Fibroblast of skin of back (primary cell): Measurements from ENCODE around the gene ARHGAP12.

Experiments
- DNase-seq: peaks from one replicate; pipeline ENCODE4 v3.0.0-alpha.2; 2013

ARHGAP12 gene

DNA sequence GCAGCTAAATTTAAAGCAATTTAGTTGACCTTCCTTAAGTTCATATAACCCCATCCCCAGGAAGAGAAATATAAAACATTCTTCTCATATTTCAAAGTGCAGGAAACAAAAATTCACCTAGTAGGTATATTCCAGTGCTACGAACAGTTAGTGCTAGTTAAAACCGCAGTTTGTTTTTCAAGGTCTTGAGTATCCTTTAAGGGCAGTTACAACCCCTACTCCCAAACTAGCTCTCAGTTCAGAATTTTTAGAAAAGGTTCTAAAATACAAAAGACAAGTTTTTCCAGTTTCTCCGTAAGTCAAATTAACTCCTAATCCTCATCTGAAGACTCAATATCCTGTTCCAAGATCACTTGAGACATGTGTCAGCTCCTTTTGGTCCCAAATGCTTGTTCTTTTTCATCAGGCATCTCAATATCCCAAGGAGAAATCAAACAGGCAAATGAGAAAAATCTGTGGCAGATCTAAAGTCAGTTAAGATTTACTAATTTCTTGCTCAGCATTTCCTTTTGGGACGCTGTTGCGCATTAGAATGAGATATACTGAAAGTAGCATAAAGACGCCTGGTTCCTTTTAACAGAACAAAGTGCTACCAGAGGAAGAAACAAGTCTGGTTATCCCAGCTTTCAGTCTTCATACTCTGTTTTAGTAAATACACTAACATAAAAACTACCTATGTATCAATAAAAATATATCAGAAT is 51.8 kb downstream of the ARHGAP12 start:
- no peak for DNase-seq

DNA sequence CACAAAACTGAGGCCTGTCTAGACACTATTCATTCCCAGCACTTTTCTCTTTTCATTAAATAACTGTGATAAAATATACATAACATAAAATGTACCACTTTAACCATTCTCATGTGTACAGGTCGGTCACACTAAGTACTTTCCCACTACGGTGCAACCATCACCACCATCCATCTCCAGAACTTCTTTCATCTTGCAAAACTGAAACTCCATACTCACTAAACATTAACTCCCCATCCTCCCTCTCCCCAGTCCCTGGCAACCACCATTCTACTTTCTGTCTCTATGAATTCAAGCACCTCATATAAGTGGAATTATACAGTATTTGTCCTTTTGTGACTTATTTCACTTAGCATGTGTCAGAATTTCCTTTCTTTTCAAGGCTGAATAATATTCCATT is 53.0 kb downstream of the ARHGAP12 start:
- DNase-seq = no peak

DNA sequence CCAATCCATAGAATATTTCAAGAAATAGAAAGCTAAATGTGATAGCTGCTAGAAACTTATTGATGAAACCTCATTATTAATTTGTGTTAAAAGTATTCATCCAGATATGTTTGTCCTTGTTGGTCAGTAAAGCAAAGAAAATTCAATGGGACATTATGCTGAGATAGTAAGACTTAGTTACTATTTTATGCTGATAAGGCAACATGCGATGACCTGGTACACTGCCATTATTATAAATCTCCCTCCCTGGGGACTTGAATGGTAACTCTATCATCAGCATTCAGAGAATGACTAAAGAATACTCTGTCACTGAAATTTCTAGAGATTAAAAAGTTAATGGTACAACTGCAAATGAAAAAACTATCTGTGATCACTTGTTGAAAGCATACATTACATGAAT is 54.9 kb downstream of the ARHGAP12 start:
- DNase-seq = peak; percentile 18

DNA sequence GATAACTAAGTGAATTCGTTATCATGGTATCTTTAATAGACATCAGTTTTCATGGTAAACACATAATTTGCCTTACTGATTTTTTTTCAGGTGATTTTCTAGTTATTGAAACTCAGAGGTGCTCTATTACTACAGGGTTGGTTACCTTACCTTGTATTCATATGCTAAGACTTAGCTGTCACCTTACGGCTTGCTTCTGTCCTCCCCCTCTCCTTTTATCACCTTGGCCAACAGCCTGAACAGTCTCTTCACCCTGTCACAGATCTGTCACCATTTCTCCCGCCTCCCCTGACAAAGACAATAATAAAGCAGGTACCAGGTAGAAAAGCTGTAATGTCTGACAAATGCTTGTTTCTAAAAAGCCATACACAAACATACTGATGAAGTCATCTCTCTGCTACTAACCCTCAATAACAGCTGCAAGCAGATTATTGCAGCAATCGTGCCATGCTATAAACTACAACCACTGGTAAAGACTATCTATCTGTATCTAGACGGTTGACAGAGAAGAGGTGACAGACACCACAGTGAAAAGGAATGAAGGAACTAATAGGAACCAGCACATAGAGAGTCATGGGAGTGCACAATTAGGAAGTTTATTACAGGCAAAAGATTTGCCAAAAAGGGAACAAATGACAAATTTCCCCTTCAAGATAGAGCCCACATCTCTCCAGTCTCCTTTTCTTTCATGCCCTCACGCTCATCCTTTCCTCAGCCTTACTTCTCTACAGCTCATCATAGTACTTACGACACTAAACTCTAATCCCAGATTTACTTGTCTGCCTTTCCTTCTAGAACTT is 57.2 kb downstream of the ARHGAP12 start:
- no peak for DNase-seq

DNA sequence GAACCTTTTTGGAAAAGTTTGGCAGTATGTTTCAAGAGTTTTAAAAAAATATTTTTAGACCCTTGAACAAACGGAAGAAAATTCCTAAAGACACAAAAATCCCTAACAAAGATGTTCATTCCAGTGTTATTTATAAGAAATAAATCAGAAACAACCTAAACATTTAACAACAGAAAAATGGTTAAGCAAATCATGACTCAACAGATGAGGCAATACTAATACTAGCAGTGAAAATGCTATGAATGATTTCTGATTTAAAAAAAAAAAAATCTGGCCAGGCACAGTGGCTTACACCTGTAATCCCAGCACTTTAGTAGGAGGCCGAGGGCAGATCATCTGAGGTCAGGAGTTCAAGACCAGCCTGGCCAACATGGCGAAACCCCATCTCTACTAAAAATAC is 61.0 kb downstream of the ARHGAP12 start:
- peak; percentile 12 for DNase-seq

DNA sequence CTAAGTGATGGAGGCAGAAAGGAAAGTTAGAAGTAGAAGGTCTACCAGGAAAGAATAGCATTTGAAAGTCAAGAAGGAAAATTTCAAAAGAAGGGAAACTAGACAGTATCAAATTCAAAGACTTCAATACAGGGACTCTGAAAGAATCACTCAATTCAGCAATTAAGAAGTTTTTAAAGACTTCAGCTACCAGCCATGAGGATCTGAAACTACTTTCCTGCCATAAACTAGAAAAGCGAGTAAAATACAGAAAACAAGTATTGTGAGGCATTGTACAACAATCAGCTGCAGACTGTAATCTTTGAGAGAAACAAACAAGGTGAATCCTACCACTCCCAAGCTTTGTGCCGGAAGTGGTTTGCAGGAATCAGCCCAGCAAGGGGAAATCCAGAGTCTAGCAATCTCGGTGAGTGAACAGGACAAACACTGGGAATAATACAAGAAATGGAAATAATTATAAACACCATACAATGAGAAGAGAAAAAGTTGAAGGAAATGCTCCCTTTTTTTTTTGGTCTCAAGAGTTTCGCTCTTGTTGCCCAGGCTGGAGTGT is 62.4 kb downstream of the ARHGAP12 start:
- DNase-seq = no peak

DNA sequence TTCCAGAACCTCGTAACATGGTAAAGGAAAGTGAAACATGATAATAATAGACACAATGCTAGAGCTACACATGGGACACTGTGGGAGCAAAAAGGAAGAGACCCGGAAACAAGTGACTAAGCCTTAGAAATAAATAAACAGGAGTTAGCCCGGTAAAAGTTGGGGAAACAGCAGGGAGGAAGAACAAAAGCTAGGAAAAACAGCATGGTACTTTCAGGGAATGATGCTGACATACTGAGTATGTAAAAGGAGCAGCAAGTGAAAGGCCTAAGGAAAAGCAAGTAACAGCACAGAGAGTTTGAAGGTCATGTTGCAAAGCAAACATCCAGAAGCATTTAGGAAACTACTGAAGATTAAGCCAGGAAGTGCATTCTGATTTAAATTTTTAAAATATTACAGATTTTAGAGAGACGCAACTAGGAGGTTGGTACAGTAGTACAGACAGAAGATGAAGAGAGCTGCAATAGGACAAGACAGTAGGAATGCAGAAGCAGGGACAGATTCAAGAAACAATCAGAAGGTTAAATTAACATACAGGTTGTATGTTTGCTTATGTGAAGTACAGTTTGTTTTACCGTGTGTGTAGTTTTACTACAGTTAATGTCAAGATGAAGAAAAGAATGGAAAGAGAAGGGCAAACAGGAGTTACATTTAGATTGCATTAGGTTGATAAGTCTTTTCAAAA is 63.7 kb downstream of the ARHGAP12 start:
- peak; percentile 29 for DNase-seq

DNA sequence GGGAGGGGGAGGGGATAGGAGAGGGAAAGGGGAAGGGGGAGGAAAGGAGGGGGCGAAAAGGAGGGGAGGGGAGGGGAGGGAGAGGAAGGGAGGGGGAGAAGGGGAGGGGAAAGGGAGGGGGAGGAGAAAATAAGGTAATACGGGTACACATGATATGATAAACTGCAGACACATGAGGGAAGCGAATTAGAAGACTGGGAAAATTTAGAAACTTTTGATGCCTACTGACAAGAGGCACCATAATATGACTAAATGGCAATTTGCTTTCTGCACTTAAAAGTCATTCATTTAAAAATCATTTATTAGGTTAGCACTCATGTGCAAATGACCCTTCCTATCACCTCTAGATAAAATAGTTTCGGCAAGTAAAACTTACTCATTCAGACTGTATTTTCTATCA is 73.6 kb downstream of the ARHGAP12 start:
- DNase-seq = no peak

DNA sequence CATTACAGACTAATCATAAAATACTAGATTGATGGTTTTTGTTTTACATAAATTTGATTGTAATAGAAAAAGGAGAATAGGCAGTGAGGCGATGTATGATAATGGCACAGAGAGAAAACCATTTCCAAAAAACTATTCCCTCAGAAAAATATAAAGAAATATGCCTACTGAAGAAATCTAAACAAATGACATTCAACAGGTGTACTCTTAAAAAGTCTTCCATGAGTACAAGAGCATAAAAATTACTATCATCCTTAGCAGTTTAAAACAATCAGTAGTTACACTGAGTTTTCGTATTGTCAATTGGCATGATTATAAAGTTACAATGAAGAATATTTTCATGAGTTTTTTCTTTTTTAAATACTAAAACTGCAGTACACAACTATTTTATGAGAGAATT is 75.0 kb downstream of the ARHGAP12 start:
- DNase-seq = no peak

DNA sequence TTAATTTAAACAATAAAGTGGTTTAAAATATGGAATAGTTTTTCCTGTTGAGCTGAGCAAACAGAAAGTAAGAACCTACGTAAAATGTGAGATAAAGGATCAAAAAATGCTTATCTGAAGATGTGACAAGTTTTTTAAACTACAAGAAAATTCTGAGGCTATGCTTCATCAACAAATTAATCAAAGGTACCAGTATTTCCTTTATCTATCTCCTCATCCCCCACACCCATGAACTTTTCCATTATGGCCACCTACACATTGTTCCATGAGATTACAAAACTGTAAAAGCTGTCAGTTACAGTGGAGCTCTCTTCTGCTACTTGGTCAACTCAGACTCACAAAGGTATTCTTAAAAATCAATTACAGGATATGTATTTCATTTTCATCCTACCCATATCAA is 77.4 kb downstream of the ARHGAP12 start:
- DNase-seq = no peak

DNA sequence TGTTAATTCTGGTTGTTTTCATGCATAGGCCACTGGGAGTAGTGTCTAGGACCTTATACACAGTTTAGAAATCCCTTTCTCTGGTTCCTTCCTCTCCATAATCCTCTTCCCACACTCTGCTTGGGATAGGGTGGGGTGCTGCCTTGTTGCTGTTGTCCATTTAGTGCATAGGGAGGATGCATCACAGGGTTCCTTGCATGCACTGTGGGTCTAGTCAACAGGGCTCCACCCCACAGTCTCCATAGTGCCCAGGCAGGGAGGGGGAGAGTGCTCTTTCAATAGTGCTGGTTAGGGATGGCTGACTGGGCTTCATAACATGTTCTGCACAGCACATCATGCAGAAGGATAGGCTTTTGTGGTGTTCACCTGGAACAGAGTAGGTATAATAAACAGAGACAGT is 81.1 kb downstream of the ARHGAP12 start:
- DNase-seq = no peak

DNA sequence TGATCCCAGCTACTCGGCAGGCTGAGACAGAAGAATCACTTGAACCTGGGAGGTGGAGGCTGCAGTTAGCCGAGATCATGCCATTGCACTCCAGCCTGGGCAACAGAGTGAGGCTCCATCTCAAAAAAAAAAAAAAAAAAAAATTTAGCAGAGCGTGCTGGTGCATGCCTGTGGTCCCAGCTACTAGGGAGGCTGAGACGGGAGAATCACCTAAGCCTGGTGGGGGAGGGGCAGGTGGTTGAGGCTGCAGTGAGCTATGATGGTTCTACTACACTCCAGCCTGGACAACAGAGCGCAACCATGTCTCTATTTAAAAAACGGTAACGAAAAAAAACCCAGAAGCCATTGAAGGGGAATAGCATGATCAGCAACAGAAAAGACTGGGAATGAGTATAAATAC is 89.9 kb downstream of the ARHGAP12 start:
- no peak for DNase-seq

DNA sequence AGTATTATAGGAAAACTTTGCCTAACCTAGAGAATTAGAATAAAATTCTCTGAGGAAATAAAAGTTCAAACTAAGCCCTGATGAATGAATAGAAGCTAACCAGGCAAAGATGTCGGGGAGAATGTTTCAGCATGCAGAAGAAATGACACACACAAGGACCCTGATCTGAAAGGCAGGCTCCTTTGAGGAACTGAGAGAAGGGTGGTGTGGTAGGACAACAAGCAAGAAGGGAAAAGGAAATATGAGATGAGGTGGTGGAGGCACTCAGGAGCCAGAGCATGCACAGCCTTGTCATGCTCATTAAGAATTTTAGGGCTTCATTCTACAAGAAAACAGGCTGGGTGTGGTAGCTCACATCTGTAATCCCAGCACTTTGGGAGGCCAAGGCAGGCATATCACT is 90.6 kb downstream of the ARHGAP12 start:
- no peak for DNase-seq

DNA sequence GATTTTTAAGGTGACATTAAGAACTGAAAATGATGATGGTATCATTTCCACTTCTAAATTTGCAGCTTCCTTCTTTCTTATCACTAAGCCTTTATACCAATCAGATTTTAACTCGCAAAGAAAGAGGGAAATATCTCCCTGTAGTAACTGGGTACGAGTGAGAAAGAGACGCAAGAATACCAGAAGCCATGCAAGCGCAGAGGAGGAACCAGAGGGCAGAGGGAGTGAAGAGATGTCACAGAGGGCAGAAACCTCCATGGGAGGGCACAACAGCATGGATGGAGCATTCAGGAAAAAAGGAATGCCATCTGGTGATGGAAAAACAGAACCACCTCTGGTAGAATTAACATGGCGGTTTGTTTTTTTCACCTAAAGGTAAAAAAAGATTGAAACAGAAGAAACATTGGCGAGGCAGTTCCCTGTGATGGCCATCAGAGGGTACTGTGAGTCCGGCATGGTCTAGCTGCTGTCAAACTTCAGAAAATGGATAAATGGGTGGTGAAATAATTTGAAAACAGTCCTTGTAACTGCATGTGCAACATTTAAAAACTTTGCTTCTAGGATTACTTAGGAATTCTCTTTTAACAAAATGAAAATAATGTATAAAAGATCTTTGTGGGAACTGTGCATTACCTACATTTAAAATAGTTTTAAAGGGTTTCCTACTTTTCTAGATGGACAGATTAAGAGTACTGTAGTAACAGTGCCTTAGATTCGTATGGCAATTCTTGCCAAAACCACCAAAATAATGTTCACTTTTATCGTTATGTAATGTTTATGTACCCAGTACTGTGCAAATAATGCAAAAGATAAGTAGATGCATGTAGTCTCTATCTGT is 91.8 kb downstream of the ARHGAP12 start:
- DNase-seq = peak; percentile 29

DNA sequence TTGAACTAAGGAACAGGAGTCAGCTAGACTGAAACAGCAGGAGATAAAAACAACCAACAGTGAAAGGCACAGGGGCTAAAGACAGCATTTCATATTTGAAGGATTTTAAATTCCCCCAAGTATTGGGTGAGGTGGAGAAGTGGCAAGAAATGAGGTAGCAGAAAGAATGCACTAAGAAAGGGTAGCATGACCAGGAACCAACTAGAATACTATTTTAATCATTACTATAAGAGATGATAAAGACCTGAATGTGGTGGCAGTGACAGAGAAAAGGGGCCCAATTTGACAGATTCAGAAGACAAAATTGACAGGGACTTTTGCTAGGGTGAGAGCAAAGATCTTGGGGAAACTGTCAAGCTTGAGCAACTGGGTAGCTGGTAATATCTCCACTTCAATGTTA is 94.9 kb downstream of the ARHGAP12 start:
- DNase-seq = no peak

DNA sequence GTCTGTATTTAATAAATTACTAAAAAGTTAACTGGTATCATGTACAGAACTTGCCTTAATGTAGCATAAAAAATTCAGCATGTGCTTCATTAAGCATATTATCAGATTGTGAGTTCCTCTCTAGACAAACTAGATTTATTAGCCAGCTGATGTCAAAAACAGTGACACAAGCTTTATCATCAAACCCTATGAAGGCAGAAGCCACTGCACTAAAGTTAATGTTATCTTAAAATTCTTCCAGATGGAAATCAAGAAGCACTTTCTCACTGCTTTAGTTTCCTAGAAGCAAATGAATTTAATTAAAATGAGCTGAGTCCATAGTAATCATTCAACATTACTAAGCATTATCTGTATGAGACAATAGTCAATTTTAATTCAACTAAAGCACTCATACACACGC is 96.4 kb downstream of the ARHGAP12 start:
- DNase-seq = no peak

DNA sequence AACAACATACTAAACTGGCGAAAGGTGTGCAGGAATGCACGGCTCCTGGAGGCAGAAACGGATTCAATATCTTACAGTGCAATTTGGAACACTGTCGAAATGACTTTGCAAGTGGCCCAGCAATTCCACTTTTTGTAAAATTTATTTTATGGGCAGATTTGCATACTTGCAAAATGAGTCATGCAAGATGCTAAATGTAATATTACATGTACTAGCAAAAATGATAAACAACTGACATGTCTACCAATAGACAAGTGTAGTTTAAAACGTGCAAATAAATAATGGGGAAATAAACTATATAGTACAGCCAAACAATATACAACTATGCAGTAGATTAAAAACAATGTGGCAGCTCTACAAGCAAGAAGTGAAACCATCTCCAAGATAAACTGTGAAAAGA is 97.7 kb downstream of the ARHGAP12 start:
- peak; percentile 65 for DNase-seq

DNA sequence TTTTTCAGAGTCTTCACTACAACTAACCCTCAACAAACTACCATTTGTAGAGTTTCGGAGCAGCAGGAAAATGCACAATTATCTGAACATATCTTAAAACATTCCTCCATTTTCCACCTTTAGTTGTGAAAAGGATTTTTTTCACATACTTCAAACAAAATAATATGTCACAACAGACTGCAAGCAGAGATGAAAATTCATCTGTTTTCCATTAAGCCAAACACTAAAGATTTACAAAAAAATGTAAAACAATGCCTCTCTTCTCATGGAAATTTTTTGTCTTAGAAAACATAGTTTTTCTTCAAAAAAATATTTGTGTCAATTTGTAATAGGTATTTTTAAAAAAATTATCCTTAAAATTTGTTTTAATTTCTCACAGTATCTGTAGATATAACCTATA is 98.9 kb downstream of the ARHGAP12 start:
- DNase-seq = no peak

DNA sequence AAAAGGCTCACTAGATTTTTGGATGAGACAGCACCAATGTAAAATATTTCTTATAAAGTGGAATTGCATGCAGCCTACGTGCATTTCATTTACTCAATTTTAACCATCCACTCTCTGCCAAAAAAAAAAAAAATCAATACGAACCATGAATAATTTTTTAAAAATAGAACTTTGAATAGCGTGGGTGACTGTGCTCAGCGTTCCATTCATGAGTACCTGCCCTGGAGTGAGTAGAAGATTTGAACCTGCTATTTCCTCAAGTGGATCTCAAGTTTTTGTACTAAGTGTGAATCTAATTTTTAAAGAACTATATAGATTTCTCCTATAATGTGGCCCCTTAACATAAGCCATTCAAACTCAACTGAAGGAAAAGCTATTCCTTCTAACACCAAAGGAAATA is 105.3 kb downstream of the ARHGAP12 start:
- no peak for DNase-seq

DNA sequence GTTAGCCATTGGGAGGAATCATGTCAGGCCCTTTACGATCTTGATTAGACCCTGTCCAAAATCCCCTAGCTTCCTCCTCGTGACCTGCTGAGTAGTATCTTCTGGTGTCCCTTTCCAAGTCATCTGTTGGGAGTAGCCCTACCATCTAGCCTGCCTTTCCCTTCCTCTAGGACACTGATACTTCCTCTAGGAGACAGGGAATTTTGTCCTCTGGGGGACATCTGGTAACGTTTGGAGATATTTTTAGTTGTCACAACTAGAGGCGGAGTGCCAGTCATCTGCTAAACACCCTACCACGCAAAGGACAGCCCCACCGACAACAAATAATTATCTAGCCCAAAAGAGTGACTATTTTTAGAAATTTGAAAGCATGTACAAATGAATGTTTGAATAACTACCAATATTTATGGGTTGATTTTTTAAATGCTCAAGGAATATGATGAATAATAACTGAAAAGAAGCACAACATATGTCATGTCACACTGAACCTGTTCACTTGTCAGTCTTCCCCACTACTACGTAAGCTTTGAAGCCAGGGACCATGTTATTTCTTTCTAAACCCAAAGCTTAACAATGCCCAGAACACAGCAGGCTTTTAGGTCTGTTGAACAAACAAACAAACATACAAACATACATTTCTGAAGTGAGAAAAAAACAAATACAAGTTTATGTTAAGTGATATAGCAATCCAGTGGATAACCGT is 105.9 kb downstream of the ARHGAP12 start:
- DNase-seq = peak; percentile 34

DNA sequence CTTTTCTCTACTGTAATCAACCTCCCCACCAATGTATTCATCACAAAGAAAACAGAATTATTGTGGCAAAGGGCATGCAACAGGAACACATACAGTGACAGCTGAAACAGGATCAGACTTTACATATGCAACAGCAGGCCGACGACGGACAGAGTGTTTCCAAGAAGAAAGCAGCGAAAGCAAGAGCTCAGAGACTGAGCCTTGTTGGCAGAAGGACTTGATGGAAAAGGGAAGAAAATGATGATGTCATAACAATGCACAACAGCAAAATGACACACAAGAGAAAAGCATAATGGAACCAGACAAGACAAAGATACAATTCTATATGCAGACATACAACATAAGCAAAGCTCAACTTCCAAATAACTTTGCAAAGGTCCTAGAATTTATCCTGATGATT is 106.5 kb downstream of the ARHGAP12 start:
- peak; percentile 42 for DNase-seq
